NCI-H510A treated with DMSO at 0.1 percent for 48 hours (cell line): ENCODE measurements around the gene P4HTM.
"Not testable (repeated sequence)": the region's sequence is repeated elsewhere in the genome, so short reads cannot be mapped to it uniquely, and the experiment has no call there.

Experiments used
- DNase-seq: peaks from one replicate; lab custom pipeline; 2025; lab: John Stamatoyannopoulos, UW

Gene P4HTM

GRCh38 chr3:49007771-49008528, 17.9 kb downstream of the P4HTM start:
- peak; percentile 19 for DNase-seq

- DNase-seq, result not testable (repeated sequence)
Measured at GRCh38 chr3:49008627-49009026, 18.6 kb downstream of the P4HTM start.

GRCh38 chr3:49009396-49009795, 19.4 kb downstream of the P4HTM start:
- no peak for DNase-seq

- DNase-seq, result no peak
Measured at GRCh38 chr3:49012441-49013017, 22.5 kb downstream of the P4HTM start.

- no peak for DNase-seq
Measured at GRCh38 chr3:49013113-49013737, 23.2 kb downstream of the P4HTM start.

GRCh38 chr3:49013738-49014660, 24.0 kb downstream of the P4HTM start:
- peak; percentile 31 for DNase-seq

- no peak for DNase-seq
Measured at GRCh38 chr3:49015072-49015471, 25.0 kb downstream of the P4HTM start.

GRCh38 chr3:49015765-49016164, 25.7 kb downstream of the P4HTM start:
- no peak for DNase-seq

- DNase-seq, result no peak
Measured at GRCh38 chr3:49016414-49017228, 26.6 kb downstream of the P4HTM start.

GRCh38 chr3:49017229-49017970, 27.4 kb downstream of the P4HTM start:
- DNase-seq, result no peak

GRCh38 chr3:49017971-49018706, 28.1 kb downstream of the P4HTM start, which contains the start of gene DALRD3:
Gene DALRD3, minus strand, starts transcription at chr3:49018580. Its CDS starts 16 bp downstream, at chr3:49018564.
- DNase-seq, result peak; percentile 31

GRCh38 chr3:49018707-49019006, 28.6 kb downstream of the P4HTM start:
- DNase-seq, result no peak

GRCh38 chr3:49019941-49020329, 29.9 kb downstream of the P4HTM start:
- DNase-seq, result no peak

GRCh38 chr3:49020330-49021212, 30.5 kb downstream of the P4HTM start:
- no peak for DNase-seq

- peak; percentile 95 for DNase-seq
Measured at GRCh38 chr3:49021213-49021812, 31.3 kb downstream of the P4HTM start.

- DNase-seq, result peak; percentile 95
Measured at GRCh38 chr3:49021813-49022687, 32.0 kb downstream of the P4HTM start, which contains the start of gene NDUFAF3. Gene NDUFAF3, plus strand, starts transcription at chr3:49022121. Its CDS starts 24 bp downstream, at chr3:49022145.

- DNase-seq, result no peak
Measured at GRCh38 chr3:49022688-49023171, 32.7 kb downstream of the P4HTM start.
